CD4-positive, alpha-beta T cell (primary cell): ENCODE data around the gene KIF17. TPM values are rescaled to one million over a fixed set of nuclear protein-coding genes. Genes with fewer than 3 reads are reported as not detected.

Source experiments
- ATAC-seq: fragments of 200-7000 bp; cut with Tn5 transposase; one replicate; pipeline ENCODE4 v1.10.0; 2022; ENCODE audit warnings: mild to moderate bottlenecking; ENCODE audit not compliant: poor library complexity
- CTCF ChIA-PET: fragments of 350-600 bp; sonication (Branson Sonifier 250); formaldehyde crosslinking; loops from one replicate; lab custom pipeline; 2021; ENCODE audit warnings: antibody characterized with exemption, inconsistent platforms; lab: Charles Lee
- POLR2A ChIA-PET: fragments of 350-600 bp; sonication (Branson Sonifier 250); formaldehyde crosslinking; loops from one replicate; lab custom pipeline; 2021; ENCODE audit warnings: antibody characterized with exemption, inconsistent platforms; lab: Charles Lee
- DNase-seq, 14 experiments: peaks; one replicate each; pipeline ENCODE4 v3.0.0-alpha.2; 2013 to 2020; ENCODE audit warnings: mixed read lengths in 2 of 14
- H3K27ac ChIP-seq, 2 donors: one replicate each; pipeline versions ENCODE4 v1.5.1 to v1.7.0; 2013; ENCODE audit warnings: low read length in 2 of 2, low read depth in 1 of 2, mild to moderate bottlenecking in 1 of 2
- H3K27me3 ChIP-seq, 2 experiments: 1 replicate in 1 of 2; 2 replicates in 1 of 2; pipeline versions ENCODE4 v1.6.1 to v1.7.0; 2013; ENCODE audit warnings: low read length in 2 of 2, control low read depth in 1 of 2, mild to moderate bottlenecking in 1 of 2, moderate library complexity in 1 of 2; ENCODE audit not compliant: insufficient read depth in 2 of 2, control insufficient read depth in 1 of 2
- H3K36me3 ChIP-seq: one replicate; pipeline ENCODE4 v1.6.1; 2013; ENCODE audit warnings: low read length, control low read depth; ENCODE audit not compliant: insufficient read depth
- H3K4me1 ChIP-seq: one replicate; pipeline ENCODE4 v1.6.1; 2013; ENCODE audit warnings: low read length, control low read depth; ENCODE audit not compliant: insufficient read depth
- H3K4me3 ChIP-seq: one replicate; pipeline ENCODE4 v1.5.1; 2013; ENCODE audit warnings: mild to moderate bottlenecking, low read length, moderate library complexity
- H3K9me3 ChIP-seq, 2 experiments: 1 replicate in 1 of 2; 2 replicates in 1 of 2; pipeline versions ENCODE4 v1.6.1 to v1.7.0; 2013; ENCODE audit warnings: low read length in 2 of 2, mild to moderate bottlenecking in 2 of 2, control low read depth in 1 of 2, moderate library complexity in 1 of 2; ENCODE audit not compliant: control insufficient read depth in 1 of 2, insufficient read depth in 1 of 2
- H3K27ac Mint-ChIP-seq: one replicate; pipeline ENCODE4 v1.8.0; 2020; ENCODE audit warnings: mixed read lengths
- H3K27me3 Mint-ChIP-seq: one replicate; pipeline ENCODE4 v1.8.0; 2021; ENCODE audit warnings: mixed read lengths
- H3K36me3 Mint-ChIP-seq: one replicate; pipeline ENCODE4 v1.8.0; 2021; ENCODE audit warnings: low read depth, mixed read lengths
- H3K4me1 Mint-ChIP-seq: one replicate; pipeline ENCODE4 v1.8.0; 2021; ENCODE audit warnings: low read depth, mixed read lengths
- H3K4me3 Mint-ChIP-seq: one replicate; pipeline ENCODE4 v1.8.0; 2020; ENCODE audit warnings: mild to moderate bottlenecking, mixed read lengths
- H3K9me3 Mint-ChIP-seq: one replicate; pipeline ENCODE4 v1.8.0; 2020; ENCODE audit warnings: mixed read lengths
- CTCF ChIP-seq: fragments of 200-600 bp; IDR thresholded peaks from one replicate; pipeline ENCODE4 v1.8.0; 2022; ENCODE audit warnings: antibody characterized with exemption, mild to moderate bottlenecking
- intact Hi-C, 2 experiments: fragments of 100-400 bp; cut with DNase I in 1 of 2; cut with micrococcal nuclease in 1 of 2; formaldehyde crosslinking; loops; one replicate each; pipeline versions ENCODE4 v1.15.1 to v1.9.0; 2023 to 2025; cut with DNase I, micrococcal nuclease
- total RNA-seq, 174 experiments: library from RNA in 2 of 174; stranded (reverse) in 2 of 174; gene quantifications; one replicate each; pipeline ENCODE4 v1.2.3 and lab custom pipeline; 2021 to 2026

Gene KIF17
- total RNA-seq, 2 experiments from 2014 or later: not detected

GRCh38 chr1:20640183-20640597, 77.6 kb downstream of the KIF17 start:
- no peak overlapping the region for H3K4me3 Mint-ChIP-seq
- no peaks in the 10 kb centered on the region for H3K9me3 Mint-ChIP-seq
- H3K36me3 Mint-ChIP-seq: peaks cover 54% of the 10 kb centered on the region
- peak; percentile 88 for TF ChIP-seq CTCF
- peaks cover 6% of the 10 kb centered on the region for H3K4me1 Mint-ChIP-seq
- Histone ChIP-seq H3K4me3 (no peak overlapping the region), H3K36me3 (peaks cover 37% of the 10 kb centered on the region), H3K9me3 (no peaks in the 10 kb centered on the region), H3K4me1 (no peaks in the 10 kb centered on the region), H3K27ac (no peak overlapping the region), H3K27me3 (no peaks in the 10 kb centered on the region)
- POLR2A ChIA-PET: no interaction called here
- DNase-seq (peak; percentile 17 to 82 (median 47)), ATAC-seq (peak; percentile 88)
- H3K27ac Mint-ChIP-seq: no peak overlapping the region
- intact Hi-C loops: loop anchor here (1.0 to 10.0 kb wide), 2 partner anchors 118 to 425 kb away; no protein-coding TSS in a partner anchor
- no peaks in the 10 kb centered on the region for H3K27me3 Mint-ChIP-seq
- CTCF ChIA-PET: no interaction called here

- intact Hi-C loops: loop anchor here (2.0 to 10.0 kb wide), 2 partner anchors 22 to 722 kb away; no protein-coding TSS in a partner anchor
- Mint-ChIP-seq H3K36me3 (peaks cover 39% of the 10 kb centered on the region), H3K4me1 (peaks cover 18% of the 10 kb centered on the region), H3K27me3 (no peaks in the 10 kb centered on the region), H3K27ac (no peak overlapping the region), H3K9me3 (no peaks in the 10 kb centered on the region), H3K4me3 (peak overlapping the region; percentile 10)
- Histone ChIP-seq H3K9me3 (no peaks in the 10 kb centered on the region), H3K27me3 (no peaks in the 10 kb centered on the region), H3K4me1 (peaks cover 18% of the 10 kb centered on the region), H3K4me3 (no peak overlapping the region), H3K36me3 (peaks cover 23% of the 10 kb centered on the region), H3K27ac (no peak overlapping the region)
- ChIA-PET POLR2A (interaction anchor here (1.7 kb wide), 1 partner anchor 25 kb away, joined by 4 read pairs; no protein-coding TSS in a partner anchor), CTCF (no interaction called here)
- DNase-seq (no peak), ATAC-seq (no peak)
- no peak for TF ChIP-seq CTCF
Observed at GRCh38 chr1:20636785-20637347, 80.9 kb downstream of the KIF17 start.

GRCh38 chr1:20634594-20635084, 83.2 kb downstream of the KIF17 start:
- intact Hi-C loops: loop anchor here (5.0 to 10.0 kb wide), 2 partner anchors 720 to 752 kb away; partner anchors contain the start of gene OTUD3 (in 1 of the 2)
- H3K9me3 ChIP-seq: no peaks in the 10 kb centered on the region
- peak overlapping the region; percentile 94 for H3K4me3 Mint-ChIP-seq
- peaks cover 31% of the 10 kb centered on the region for H3K36me3 Mint-ChIP-seq
- no peaks in the 10 kb centered on the region for H3K27me3 Mint-ChIP-seq
- H3K36me3 ChIP-seq: peaks cover 20% of the 10 kb centered on the region
- no peak for TF ChIP-seq CTCF
- H3K27ac Mint-ChIP-seq: peak overlapping the region; percentile 87
- peak overlapping the region in 1 of 2 donors; percentile 72 for H3K27ac ChIP-seq
- DNase-seq (peak in 8 of 14 experiments; percentile 7 to 65 (median 31)), ATAC-seq (peak; percentile 35)
- POLR2A ChIA-PET: interaction anchor here (0.6 to 2.2 kb wide), 8 partner anchors 24 to 311 kb away, joined by 3 to 35 read pairs (median 6); partner anchors contain the start of genes DDOST, HP1BP3, KIF17 and MUL1
- H3K27me3 ChIP-seq: peaks cover 0 to 3% of the 10 kb centered on the region in 2 experiments
- H3K4me3 ChIP-seq: peak overlapping the region; percentile 69
- no peaks in the 10 kb centered on the region for H3K9me3 Mint-ChIP-seq
- H3K4me1 Mint-ChIP-seq: peaks cover 12% of the 10 kb centered on the region
- CTCF ChIA-PET: interaction anchor here (1.5 to 1.6 kb wide), 2 partner anchors 18 to 59 kb away, joined by 5 read pairs; no protein-coding TSS in a partner anchor
- H3K4me1 ChIP-seq: peaks cover 18% of the 10 kb centered on the region
